K562 (cell line): ENCODE measurements around the gene MYH11.

Experiments used
- ASH1L ChIP-seq: fragments of 450-650 bp; IDR thresholded peaks from 2 replicates; pipeline ENCODE4 v1.6.1; 2018; ENCODE audit warnings: borderline replicate concordance, mild to moderate bottlenecking, low read depth; ENCODE audit not compliant: partially characterized antibody
- BRF1 ChIP-seq: IDR thresholded peaks from 3 replicates; pipeline ENCODE4 v1.6.1; 2011; ENCODE audit warnings: borderline replicate concordance, mild to moderate bottlenecking; ENCODE audit not compliant: insufficient read length; ENCODE audit errors: extremely low read depth
- CTBP1 ChIP-seq: fragments of 450-650 bp; IDR thresholded peaks from 2 replicates; pipeline ENCODE4 v1.6.1; 2016; ENCODE audit warnings: borderline replicate concordance
- FOXJ3 ChIP-seq: sonication (generic); formaldehyde crosslinking; IDR thresholded peaks from 2 replicates; pipeline ENCODE4 v1.4.0; 2020; ENCODE audit warnings: mild to moderate bottlenecking, missing genetic modification reagents
- GATA2 ChIP-seq: sonication (generic); formaldehyde crosslinking; IDR thresholded peaks from 2 replicates; pipeline ENCODE4 v1.4.0; 2020; ENCODE audit warnings: mild to moderate bottlenecking, missing genetic modification reagents
- HDAC8 ChIP-seq: fragments of 450-650 bp; IDR thresholded peaks from 2 replicates; pipeline ENCODE4 v1.6.1; 2016; ENCODE audit warnings: mild to moderate bottlenecking, missing genetic modification characterization, moderate library complexity, missing compliant biosample characterization
- TRIM24 ChIP-seq, 2 experiments: fragments of 450-650 bp; IDR thresholded peaks; 2 replicates each; pipeline ENCODE4 v1.6.1; 2016
- ZBTB17 ChIP-seq: fragments of 450-650 bp; formaldehyde crosslinking; IDR thresholded peaks from 2 replicates; pipeline ENCODE4 v1.4.0; 2020; ENCODE audit warnings: mild to moderate bottlenecking
- ZC3H4 ChIP-seq: sonication (generic); formaldehyde crosslinking; IDR thresholded peaks from 2 replicates; pipeline ENCODE4 v1.9.0; 2021; ENCODE audit warnings: missing genetic modification reagents, borderline replicate concordance
- ZNF274 ChIP-seq: IDR thresholded peaks from 2 replicates; pipeline ENCODE4 v1.6.1; 2011; ENCODE audit warnings: low read depth, mild to moderate bottlenecking, low read length, moderate library complexity, borderline replicate concordance
- TF ChIP-seq, protein P1 (sequence below), 3 experiments: IDR thresholded peaks in 2 of 3; conservative IDR thresholded peaks in 1 of 3; 2 replicates each; pipeline ENCODE4 v1.5.1; 2011 to 2012; ENCODE audit warnings: low read length in 3 of 3, mild to moderate bottlenecking in 3 of 3, control low read depth in 2 of 3, improper control_type of control experiment in 1 of 3, inconsistent platforms in 1 of 3, low read depth in 1 of 3, mixed read lengths in 1 of 3, moderate library complexity in 1 of 3; ENCODE audit not compliant: insufficient read depth in 2 of 3
- TF ChIP-seq, protein P2 (sequence below): sonication (generic); formaldehyde crosslinking; IDR thresholded peaks from 2 replicates; pipeline ENCODE4 v1.8.1; 2022; ENCODE audit warnings: missing genetic modification reagents
- TF ChIP-seq, protein P3 (sequence below), 3 experiments: fragments of 200-800 bp in 1 of 3; fragments of 250-450 bp in 1 of 3; fragments of 450-650 bp in 1 of 3; sonication (Bioruptor Pico) in 1 of 3; sonication (Bioruptor generic) in 1 of 3; formaldehyde crosslinking in 1 of 3; IDR thresholded peaks; 2 replicates each; pipeline versions ENCODE4 v1.6.1 to v1.8.0; 2016 to 2022; ENCODE audit warnings: mild to moderate bottlenecking in 2 of 3, missing genetic modification characterization in 2 of 3, missing compliant biosample characterization in 1 of 3, moderate library complexity in 1 of 3
- TF ChIP-seq, protein P4 (sequence below): IDR thresholded peaks from 2 replicates; pipeline ENCODE4 v1.6.1; 2016; ENCODE audit warnings: missing genetic modification characterization, missing compliant biosample characterization

DNA sequence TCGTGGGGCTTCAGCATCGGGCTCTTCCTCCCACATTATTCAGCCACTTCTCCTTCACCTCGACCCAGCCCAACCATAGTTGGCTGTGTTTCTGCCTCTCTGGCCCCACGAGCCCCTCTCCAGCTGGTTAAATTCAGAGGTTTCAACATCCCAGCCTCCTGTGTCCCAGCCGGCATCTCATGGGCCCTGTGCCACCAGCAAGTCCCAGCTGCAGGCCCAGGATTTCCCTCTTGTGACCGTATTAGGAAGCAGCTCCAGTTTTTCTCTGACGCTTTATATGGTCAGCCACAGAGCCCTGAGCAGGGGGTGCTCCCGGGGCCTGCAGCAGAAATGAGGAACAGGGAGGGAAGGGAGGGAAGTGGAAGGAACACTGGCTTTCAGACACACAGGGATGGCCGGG is 27.4 kb downstream of the MYH11 start:
- TF ChIP-seq, protein P1, sequence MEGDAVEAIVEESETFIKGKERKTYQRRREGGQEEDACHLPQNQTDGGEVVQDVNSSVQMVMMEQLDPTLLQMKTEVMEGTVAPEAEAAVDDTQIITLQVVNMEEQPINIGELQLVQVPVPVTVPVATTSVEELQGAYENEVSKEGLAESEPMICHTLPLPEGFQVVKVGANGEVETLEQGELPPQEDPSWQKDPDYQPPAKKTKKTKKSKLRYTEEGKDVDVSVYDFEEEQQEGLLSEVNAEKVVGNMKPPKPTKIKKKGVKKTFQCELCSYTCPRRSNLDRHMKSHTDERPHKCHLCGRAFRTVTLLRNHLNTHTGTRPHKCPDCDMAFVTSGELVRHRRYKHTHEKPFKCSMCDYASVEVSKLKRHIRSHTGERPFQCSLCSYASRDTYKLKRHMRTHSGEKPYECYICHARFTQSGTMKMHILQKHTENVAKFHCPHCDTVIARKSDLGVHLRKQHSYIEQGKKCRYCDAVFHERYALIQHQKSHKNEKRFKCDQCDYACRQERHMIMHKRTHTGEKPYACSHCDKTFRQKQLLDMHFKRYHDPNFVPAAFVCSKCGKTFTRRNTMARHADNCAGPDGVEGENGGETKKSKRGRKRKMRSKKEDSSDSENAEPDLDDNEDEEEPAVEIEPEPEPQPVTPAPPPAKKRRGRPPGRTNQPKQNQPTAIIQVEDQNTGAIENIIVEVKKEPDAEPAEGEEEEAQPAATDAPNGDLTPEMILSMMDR (IDR thresholded peaks at IDR 0.05 in 2 of 3, conservative IDR thresholded peaks at IDR 0.05 in 1 of 3; ENCODE audit: insufficient read depth in 2 of 3, low read depth in 1 of 3, low read length in 3 of 3): no peak
- TF ChIP-seq BRF1: no peak
- TF ChIP-seq TRIM24 (IDR thresholded peaks at IDR 0.05): no peak
- TF ChIP-seq, protein P2, sequence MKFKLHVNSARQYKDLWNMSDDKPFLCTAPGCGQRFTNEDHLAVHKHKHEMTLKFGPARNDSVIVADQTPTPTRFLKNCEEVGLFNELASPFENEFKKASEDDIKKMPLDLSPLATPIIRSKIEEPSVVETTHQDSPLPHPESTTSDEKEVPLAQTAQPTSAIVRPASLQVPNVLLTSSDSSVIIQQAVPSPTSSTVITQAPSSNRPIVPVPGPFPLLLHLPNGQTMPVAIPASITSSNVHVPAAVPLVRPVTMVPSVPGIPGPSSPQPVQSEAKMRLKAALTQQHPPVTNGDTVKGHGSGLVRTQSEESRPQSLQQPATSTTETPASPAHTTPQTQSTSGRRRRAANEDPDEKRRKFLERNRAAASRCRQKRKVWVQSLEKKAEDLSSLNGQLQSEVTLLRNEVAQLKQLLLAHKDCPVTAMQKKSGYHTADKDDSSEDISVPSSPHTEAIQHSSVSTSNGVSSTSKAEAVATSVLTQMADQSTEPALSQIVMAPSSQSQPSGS: no peak
- TF ChIP-seq ZC3H4: no peak
- no peak for TF ChIP-seq ASH1L
- no peak for TF ChIP-seq ZNF274
- no peak for TF ChIP-seq HDAC8 (tag)
- TF ChIP-seq FOXJ3 (CRISPR knock-in tag): no peak
- TF ChIP-seq, protein P3, sequence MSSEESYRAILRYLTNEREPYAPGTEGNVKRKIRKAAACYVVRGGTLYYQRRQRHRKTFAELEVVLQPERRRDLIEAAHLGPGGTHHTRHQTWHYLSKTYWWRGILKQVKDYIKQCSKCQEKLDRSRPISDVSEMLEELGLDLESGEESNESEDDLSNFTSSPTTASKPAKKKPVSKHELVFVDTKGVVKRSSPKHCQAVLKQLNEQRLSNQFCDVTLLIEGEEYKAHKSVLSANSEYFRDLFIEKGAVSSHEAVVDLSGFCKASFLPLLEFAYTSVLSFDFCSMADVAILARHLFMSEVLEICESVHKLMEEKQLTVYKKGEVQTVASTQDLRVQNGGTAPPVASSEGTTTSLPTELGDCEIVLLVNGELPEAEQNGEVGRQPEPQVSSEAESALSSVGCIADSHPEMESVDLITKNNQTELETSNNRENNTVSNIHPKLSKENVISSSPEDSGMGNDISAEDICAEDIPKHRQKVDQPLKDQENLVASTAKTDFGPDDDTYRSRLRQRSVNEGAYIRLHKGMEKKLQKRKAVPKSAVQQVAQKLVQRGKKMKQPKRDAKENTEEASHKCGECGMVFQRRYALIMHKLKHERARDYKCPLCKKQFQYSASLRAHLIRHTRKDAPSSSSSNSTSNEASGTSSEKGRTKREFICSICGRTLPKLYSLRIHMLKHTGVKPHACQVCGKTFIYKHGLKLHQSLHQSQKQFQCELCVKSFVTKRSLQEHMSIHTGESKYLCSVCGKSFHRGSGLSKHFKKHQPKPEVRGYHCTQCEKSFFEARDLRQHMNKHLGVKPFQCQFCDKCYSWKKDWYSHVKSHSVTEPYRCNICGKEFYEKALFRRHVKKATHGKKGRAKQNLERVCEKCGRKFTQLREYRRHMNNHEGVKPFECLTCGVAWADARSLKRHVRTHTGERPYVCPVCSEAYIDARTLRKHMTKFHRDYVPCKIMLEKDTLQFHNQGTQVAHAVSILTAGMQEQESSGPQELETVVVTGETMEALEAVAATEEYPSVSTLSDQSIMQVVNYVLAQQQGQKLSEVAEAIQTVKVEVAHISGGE (CRISPR knock-in tag; IDR thresholded peaks at IDR 0.05): no peak
- TF ChIP-seq CTBP1: no peak
- TF ChIP-seq GATA2: no peak
- no peak for TF ChIP-seq ZBTB17 (CRISPR knock-in tag)
- TF ChIP-seq, protein P4, sequence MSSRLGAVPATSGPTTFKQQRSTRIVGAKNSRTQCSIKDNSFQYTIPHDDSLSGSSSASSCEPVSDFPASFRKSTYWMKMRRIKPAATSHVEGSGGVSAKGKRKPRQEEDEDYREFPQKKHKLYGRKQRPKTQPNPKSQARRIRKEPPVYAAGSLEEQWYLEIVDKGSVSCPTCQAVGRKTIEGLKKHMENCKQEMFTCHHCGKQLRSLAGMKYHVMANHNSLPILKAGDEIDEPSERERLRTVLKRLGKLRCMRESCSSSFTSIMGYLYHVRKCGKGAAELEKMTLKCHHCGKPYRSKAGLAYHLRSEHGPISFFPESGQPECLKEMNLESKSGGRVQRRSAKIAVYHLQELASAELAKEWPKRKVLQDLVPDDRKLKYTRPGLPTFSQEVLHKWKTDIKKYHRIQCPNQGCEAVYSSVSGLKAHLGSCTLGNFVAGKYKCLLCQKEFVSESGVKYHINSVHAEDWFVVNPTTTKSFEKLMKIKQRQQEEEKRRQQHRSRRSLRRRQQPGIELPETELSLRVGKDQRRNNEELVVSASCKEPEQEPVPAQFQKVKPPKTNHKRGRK (tag): no peak
